GM21717 (cell line): ENCODE data around the gene ASIC1.

Experiments used
- ATAC-seq: cut with Tn5 transposase; IDR thresholded peaks from one replicate; pipeline ENCODE4 v1.9.1; 2021; ENCODE audit warnings: mild to moderate bottlenecking, moderate library complexity; ENCODE audit not compliant: unreplicated experiment

The ASIC1 gene

DNA sequence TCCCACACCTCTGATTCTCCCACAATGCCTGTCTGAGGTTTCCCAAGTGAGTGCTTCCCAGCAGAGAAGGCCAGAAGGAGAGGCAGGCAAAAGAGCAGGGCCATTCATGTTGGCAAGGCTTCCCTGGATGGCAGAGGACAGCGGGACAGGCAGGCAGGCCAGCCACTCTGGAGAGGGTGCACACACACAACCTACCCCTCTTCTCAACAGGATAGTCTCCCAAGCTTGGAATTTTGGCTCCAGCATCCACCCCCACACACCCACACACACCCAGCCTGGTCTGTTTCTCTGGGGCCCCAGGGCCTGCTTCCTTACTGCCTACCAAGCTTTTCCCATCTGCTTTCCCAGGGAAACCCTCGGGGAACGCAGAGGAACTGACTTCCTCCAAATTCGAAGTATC lies 16.7 kb upstream of the ASIC1 start:
- ATAC-seq = no peak

DNA sequence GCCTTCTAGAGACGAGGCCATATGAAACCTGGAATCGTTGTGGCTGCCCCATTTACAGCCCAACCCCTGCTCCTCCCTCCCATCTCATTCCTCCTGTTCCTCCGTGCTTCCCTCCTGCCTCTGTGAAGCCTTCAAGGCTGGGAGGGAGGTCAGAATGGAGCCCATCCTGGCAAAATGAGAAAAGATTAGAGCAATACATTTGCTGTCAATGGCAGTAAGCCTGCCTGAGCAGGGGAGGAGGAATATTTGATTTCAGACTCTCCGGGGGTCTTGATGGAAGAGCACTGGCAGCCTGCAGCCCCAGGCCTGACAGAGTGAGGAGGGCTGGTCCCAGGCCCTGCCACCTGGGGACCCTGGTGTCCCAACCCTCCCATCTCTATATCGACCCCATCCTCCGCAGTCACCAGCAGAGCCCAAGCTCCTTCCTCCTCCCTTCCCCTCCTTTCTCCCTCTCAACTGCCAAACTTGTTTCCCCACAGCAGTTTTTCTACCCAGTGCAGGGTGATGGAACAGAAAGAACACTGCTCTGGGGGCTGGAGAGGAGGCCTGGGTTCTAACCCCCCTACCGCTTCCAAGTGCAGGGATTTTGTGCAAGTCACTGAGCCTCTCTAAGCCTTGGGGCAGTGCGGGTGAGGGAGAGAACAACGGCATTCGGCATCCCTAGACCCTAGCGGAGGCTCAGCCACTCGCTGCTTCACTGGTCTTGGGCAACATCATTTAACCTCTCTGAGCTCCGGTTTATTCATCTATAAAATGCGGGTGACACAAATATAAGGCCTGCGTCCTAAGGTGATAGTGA lies 16.1 kb upstream of the ASIC1 start:
- no peak for ATAC-seq

DNA sequence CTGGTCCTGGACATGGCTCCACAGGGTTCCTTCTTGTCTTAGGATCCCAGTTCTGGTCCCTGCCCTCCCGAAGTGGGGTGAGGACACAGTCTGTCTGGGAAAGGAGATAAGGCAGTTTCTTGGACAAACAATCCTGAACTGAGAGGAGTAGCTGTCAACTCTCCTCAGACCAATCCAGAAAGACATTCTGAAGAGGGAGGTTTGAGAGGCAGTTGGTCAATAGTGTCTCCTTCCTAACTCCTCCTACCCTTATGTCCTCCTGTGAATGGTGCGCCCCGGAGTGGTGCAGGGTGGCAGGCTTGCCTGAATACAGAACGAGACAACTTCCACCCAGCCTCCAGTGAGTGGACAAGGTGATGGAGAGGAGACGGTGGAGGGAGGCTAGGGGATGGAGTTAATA lies 15.4 kb upstream of the ASIC1 start:
- no peak for ATAC-seq

DNA sequence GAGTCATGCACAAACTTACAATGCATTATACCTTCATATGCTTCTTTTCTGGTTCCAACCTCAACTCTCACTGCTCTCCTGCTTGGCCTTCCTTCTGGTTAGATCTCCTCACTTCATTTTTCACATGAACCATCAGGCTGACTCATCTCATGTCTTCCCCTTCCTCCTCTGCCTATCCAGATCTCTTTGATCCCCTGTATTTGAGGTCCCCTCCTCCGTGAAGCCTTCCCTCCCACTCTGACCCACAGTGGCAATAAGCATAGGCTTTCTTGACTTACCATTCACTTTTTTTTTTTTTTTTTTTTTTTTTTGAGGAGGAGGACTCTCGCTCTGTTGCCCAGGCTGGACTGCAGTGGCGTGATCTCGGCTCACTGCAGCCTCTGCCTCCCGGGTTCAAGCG lies 14.7 kb upstream of the ASIC1 start:
- ATAC-seq = no peak

DNA sequence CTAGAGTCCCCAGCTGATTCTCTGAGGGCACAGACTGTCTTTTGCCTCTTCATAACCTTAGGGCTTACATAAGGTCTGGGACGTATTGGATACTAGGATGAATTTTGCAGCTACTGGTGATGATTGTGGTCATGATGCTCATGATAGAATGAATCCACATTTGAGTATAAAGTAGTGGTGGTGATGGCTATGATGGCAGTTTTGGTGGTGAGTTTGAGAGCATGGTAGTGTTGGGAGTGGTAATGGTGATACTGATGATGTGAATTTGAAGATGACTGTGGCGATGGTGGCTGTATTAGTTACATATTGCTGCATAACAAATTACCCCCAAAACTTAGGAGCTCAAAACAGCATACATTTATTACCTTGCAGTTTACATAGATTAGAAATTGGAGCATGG lies 14.1 kb upstream of the ASIC1 start:
- ATAC-seq = no peak

DNA sequence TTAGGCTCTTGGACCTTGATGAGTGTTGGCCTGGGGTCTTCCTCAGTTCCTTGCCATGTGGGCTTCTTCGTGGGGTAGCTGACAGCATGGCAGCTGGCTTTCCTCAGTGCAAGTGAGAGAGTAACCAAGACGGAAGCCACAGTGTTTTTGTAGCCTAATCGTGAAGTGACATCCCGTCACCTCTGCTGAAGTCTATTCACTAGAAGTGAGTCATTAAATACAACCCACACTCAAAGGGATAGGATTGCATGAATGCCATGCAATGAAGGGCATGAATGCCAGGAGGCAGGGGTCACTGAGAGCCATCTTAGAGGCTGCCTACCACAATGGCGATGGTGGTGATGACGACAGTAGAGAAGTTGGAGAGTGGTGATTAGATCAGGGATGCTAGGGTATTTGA lies 13.5 kb upstream of the ASIC1 start:
- ATAC-seq = no peak

DNA sequence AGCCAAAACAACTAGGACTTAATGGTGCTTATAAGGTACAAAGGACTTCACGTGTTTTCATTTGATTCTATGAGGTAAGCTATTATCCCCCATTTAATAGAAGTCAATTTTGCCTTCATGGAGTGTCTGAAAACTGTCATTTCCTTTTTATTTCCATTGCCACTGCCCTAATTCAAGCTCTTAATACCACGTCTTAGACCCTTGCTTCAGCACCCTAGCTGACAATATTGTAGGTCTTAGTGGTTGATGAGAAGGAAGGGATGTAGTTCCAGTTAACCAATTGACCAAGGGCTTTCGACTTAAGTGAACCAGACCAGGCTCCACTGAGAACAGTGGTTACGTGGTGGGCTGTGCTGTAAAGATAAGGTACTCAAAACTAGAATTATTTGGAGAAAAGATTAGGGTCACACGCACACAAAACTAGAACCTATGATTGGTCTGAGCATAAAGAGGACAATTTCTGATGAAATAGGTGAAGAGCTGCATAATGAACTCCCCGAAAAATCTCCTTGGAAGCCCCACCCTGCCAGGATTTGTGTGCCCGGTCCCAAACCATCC lies 9.6 kb upstream of the ASIC1 start:
- no peak for ATAC-seq

DNA sequence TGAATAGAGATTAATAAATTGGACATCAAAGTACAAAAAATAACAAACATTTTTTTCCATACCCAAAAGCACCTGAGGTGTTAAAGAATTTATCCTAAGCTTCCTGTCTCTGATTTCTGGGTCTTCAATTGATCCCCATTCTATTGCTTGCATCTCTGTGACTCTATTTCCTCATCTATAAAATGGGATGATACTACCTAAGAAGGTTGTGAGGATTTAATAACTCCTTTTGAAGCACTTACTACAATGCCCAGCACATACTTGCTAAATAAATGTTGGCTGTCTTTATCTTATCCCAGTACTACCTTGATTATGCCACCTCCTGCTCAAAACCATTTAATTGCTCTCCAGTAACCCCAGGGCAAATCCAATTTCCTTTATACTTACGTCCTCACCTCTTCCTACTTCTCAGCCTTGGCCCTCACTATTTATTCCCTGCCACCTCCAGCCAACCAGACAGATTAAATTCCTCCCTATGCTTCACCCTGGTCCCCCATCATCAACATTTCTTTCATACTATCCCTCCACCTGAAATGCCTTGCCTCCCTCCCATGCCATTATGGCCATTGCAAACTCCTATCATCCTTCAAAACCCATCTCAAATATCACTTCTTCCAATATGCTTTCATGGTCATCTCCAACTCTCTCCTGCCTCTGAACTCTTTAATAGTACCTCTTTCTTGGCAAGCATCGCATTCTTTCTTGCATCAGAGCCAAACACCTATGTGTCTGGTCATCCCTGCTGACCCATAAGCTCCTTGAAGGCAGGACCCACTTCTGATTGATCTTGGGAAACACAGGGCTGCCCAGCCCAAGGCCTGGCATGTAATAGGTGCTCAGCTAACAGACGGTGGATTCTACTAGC lies 7.9 kb upstream of the ASIC1 start:
- no peak for ATAC-seq

DNA sequence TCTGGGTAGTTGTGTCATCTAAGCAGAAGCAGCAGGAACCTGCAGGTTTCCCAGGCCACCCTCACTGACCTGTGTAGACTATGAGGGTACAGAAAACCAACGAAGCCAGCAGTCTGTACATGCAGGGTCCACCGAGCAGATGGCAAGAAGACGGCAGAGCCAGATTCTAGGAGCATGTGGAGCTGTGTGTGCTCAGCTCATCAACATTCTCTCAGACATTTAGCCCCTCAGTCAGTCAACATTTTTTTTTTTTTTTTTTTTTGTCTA lies 7.3 kb upstream of the ASIC1 start:
- ATAC-seq = no peak

DNA sequence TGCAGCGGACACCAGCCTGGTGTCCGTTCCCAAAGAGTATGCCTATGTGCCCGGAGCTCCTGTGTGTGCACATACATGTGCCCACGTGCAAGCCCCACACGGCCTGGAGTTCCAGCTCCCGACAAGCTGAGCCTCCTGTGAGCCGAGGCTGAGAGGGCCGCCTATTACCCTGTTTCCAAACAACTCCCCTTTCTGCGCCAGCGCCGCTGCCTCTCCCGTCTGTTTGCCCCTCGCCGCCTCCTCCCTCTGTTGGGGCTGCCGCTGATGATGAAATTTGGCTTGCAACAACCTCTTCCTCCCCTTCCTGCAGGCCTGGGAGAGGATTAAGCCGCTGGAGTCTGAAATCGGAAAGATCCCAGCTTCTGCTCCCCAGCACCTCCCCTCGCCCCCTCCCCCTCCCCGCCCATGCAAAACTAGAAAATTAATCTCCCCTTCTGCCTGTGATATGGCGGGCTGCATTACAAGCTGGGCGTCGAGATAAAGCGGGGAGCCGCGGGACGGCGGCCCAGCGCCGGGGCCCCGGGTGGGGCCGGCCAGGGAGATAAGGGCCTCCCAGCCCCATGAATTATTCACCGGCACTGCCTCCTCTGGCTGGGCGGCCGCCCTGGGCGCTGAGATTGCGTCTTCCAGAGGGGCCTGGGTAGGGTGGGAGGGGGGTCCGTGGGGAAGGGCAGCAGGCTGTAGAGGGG lies 6.8 kb upstream of the ASIC1 start:
- no peak for ATAC-seq

DNA sequence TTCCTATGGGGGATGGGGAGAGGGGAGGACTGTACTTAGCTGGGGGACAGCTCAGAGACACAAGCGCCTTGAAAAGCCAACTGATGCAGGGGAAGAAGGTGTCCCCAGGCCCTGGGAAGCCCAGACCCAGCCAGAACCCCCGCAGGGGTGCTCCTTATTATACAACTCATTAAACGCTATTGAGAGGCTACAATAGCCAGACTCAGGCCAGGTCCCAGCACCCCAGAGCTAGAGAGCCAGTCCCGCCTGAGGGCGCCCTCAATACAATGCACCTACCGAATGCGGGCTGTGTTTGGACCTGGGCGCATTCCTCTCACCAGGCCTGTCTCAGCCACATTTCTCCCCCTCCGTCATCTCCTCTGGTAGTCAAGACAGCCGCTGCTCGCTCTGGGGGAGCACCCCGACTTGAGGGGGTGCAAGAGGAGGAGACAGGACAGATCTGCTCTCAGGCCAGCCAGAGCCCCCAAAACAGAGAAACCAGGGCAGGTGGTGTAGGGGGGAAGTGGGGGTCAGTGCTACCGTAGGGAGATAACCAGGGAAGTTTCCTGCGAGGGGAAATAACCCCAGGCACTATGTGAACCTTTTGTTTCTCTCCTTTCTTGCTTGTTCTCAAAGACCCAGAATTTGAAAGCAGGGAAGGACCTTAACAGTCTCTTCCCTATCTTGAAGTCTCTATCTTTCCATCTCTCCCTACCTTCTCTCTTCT lies 6.1 kb upstream of the ASIC1 start:
- no peak for ATAC-seq

DNA sequence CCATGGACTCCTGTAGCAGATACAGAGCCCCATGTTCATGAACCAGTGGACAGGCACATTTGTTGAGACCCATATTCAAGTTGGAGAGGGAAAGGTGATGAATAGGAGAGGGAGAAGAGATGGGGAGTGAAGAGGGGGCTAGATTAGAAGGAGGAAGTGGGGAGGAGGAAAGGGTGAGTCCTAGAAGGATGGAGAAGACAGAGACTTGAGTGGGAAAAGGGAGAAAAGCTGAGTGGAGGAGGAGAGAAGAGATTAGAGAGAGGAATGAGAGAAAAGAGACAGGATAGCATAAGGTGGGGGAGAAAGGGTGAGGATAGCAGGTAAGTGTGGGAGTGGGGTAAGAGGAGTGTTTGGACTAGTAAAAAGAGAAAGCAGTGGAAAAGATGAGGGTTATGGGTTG lies 4.9 kb upstream of the ASIC1 start:
- no peak for ATAC-seq

DNA sequence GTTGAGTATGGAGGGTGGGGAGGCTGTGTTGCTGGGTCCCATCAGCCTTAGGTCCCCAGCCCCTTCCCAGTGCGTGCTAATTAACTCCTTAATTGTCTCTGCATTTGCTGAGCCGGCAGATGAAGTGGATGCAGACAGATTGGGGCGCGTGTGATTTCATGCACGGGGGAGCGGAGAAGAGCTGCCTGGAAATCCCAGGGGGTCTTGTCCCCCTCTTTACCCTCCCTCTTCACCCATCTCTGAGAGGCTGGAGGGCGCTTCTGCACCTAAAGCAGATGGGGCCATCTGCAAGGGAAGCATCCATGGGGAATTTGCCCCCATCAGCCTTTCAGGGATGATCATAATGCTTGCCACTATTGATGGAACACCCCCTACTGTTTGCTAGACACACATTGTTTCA lies 4.4 kb upstream of the ASIC1 start:
- ATAC-seq = no peak

DNA sequence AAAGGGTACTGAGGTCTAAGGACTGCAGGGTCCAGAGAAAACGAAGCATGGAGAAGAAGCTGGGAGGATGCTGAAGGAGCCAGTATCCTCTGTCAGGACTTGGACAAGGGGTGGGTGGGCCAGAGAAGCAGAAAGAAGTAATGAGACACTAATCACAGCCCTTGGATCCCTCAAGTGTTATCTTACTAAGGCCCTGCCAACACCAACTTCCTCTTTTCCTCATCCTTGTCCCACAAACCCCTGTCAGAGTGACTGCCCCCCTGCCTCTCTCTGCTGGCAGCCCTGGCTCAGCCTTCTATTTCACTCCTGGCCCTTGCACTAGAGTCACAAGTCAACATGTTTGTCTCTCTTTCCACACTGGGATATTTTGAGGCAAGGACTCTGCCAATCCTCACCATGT lies 3.8 kb upstream of the ASIC1 start:
- ATAC-seq = no peak

DNA sequence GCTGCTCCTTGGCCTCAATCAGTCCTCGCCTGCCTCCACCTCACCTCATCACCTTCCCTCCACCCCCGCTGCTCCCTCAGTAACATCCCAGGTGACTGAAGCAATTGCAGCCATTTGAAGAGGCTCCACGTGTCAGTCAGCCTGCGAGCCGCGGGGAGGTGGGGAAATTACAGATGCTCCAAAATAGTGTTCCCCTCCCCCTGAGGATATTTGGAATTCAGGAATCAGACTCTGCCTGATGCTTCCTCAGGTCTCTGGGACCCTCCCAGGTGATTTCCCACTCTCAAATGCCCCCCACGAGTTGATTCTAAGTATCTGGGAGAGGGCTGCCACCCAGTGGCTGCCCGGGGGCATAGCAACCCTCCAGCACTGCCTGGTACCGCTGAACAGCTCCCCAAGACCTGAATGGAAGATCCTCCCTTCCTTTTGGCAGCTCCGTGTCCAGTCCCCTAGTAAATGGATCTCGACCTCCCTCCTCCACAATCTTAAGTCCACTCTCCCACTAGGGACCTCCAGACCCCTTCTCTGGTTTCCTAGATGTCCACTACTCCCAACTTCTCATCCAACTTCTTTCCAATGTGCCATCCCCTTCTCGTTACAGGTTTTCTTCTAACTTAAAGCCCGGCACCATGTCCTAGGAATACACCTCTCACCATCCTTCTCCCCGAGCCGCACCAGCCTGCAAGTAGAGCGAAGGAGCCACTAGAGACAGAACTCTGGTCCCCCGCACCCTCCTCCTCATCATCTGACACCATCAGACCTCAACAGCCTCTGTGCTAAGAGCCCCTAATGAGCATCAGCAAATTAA lies 1.4 kb upstream of the ASIC1 start:
- no peak for ATAC-seq

DNA sequence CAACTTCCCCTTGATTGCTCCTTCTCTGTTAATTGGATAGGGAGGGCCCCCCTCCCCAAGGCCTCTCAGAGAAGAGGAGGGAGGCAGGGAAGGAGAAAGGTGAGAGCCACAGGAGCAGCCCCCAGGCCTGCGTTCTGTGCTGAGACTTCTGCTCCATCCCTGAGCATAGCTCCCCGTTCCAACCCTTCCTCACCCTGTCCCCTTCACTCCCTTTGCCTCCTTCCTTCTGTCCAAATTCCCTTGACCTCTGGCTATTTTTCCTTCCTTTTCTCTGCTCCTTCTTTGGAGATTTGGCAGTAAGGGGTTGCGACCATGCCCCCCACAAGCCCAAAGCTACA lies 788 bp upstream of the ASIC1 start:
- ATAC-seq = no peak

DNA sequence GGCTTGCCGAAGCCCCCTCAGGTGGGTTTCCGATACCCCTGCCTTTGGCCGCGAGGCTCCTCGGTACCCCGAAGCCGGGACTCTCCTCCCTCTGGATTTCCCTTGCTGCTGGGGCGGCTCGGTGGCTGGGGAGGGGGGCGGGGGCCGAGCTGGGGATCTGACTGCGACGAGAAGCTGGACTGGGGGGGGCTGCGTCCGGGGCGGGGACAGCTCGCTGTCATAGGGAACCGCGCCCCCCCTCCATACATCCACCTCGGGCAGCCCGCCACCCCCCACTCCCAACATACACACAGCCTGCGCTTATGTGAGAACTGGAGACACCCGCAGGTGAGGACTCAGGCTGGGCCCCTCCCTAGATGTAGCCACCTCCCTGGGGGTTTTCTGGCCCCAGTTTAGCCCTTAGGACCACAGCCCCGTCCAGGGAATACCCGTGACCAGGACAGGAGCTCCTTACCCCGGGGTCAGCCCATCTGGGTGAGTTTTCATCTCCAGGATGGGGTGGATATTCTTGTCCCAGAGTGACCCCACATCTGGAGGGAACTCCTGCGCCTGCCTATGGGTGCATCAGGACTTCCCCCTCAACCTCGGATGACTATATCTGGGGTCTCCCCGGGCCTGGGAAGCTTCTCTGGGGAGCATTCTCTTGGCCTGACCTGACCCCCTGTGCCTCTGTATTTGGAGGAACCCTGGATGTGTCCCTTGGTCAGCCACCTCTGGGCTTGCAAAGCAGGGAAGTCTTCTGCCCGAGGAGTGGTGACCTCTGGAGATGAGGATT lies 687 bp downstream of the ASIC1 start:
- ATAC-seq = no peak

DNA sequence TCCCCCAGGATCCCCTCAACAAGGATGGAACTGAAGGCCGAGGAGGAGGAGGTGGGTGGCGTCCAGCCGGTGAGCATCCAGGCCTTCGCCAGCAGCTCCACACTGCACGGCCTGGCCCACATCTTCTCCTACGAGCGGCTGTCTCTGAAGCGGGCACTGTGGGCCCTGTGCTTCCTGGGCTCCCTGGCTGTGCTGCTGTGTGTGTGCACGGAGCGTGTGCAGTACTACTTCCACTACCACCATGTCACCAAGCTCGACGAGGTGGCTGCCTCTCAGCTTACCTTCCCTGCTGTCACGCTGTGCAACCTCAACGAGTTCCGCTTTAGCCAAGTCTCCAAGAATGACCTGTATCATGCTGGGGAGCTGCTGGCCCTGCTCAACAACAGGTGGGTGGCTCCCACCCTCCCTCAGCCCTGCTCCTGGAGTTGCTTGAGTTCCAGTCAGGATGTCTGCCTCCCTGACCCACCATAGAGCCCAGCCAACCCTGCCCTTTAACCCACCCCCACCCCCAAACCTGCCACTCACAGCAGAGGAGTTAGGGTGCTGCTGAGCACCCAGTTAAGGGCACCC lies 1.4 kb downstream of the ASIC1 start:
- no peak for ATAC-seq

DNA sequence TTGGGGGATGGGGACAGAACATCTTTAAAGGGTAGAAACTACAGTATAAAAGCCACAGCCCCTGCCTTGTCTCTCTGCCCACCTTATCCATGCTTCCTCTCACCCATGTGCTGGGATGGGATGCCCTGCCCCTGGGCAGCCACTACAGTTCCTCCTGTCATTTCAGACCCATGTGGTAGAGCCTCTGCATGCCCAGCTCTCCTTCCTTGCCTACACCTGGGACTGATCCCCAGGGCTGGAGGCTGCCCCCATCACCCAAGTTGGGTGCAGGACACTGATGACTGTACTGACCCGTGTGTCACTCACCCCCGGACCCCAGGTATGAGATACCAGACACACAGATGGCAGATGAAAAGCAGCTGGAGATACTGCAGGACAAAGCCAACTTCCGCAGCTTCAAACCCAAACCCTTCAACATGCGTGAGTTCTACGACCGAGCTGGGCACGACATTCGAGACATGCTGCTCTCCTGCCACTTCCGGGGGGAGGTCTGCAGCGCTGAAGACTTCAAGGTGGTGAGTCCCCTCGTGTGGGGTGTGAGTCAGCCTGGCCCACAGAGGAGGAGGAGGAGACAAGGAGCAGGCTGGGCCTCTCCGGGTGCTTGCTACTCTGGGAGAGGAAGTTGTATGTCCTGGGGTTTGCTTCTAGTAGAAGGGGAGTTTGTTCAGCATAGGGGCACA lies 2.2 kb downstream of the ASIC1 start:
- ATAC-seq = no peak
